HG02678 (cell line): ENCODE results near the gene SSH2.

Experiments used
- ATAC-seq: cut with Tn5 transposase; IDR thresholded peaks from one replicate; pipeline ENCODE4 v1.9.1; 2021; ENCODE audit warnings: mild to moderate bottlenecking, moderate library complexity; ENCODE audit not compliant: unreplicated experiment

Gene SSH2

DNA sequence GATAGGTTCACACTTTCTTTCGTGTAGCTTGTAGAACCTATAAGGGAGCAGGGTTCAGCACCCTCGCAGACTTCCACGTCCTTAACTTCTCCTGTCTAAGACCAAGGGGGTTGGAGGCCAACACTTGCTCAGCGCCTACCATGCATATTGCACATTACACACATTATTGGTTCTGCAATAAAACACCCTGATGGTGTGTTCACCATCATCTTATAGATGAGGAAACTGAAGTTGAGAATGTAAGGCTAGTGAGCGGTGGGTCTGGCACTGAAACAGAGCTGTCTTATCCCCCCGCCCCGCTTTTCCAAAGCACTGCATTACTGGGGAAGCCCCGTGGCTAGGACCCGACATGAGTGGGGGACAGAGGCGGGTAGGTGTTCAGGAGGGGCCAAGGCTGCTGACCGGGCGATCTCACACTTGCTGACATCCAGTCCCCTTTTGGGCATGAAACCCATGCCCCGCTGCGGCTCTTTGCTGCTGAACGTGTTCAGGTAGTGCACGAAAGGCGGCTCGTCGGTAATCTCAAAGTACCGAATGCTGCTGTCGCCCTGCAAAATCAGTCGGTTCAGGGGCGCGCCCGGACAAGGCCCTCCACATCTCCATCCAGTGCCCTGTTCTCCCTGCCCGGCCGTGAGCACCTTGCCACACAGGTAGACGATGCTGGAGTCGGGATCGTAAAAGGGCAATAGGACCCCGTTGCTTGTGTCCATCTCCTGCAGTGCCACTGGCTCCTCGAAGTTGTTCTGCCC lies 313.6 kb downstream of the SSH2 start:
- ATAC-seq, result no peak

DNA sequence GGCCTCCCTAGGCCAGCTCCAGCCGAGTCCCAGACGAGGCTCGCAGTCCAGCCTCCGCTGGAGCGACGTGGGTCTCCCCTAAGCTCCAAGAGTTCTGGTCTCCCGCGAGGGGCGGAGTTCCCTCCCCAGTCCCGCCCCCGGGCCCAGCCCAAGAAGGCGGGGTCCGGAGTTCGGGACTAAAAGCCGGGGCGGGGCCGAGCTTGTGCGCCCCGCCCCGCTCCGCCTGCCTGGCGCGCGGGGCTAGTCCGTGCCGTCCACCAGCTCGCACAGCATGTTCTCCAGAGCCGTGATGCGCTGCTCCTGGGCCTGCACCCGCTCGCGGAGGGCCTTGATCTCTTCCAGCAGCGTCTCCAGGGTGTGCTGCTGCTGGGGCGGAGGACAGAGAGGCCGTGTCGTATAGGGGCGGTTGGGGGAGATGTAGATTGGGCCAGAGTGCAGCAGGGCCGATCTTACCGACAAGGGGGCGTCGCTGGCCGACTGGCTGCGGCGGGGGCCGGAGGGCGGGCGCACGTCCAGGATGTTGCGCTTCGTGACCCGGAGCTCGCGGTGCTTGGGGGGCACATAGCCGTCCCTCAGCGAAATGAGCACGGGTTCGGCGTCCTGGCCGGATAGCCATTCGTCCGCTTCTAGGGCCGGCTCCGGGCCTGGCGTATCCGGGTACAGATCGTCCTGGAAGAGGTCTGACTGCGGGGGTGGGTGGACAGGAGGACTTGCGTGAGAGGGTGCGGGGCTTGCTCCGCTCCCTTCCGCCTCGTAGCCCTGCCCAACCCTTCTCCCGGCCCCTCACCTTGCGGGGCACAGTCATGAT lies 314.3 kb downstream of the SSH2 start:
- peak; percentile 62 for ATAC-seq

DNA sequence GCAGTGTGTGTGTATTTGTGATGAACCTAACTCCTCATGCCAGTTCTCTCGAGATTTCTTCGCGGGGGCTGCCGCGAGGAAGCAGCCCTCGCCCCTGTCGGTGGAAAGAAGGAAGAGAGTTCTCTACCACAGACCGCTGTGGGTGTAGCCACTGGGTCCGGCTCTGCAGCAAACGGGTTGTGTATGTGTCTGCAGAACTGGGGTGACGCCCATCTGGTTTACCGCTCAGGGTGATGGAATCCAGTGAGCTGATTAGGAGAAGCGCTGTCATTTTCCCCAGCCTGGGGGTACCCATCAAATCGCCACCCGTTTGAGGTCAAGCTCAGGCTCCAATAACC lies 315.0 kb downstream of the SSH2 start:
- no peak for ATAC-seq

DNA sequence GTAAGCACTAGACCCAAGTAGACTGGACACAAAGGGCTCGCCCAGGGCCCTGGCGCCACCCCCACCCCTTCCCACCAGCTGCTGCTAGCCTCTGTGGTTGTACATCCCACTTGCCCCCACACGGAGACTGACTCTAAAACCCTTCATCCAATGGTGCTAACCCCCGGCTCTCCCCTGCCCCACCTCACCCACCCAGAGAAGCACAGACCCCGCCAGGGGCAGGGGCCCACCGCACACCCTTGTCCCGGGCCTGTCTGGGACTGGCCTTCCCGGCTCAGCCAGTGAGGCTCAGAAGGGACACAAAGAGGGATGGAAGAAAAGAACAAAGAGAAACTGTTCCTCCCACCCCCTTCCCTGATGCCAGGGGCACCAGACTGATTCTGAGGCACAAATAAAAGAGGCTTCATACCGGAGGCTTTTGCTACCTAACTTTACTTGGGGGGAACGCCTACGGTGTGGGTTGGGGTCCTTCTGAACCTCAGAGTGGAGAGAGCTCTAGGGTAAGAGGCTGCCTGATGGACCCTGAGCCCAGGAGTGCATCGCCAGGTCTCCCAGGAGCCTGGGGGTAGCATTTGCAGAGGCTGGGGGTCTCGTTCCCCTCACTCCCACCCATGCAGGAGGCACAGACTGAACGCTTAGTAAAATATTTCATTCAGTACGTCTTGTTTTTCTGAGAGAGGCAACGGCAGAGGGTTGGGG lies 315.5 kb downstream of the SSH2 start:
- no peak for ATAC-seq

DNA sequence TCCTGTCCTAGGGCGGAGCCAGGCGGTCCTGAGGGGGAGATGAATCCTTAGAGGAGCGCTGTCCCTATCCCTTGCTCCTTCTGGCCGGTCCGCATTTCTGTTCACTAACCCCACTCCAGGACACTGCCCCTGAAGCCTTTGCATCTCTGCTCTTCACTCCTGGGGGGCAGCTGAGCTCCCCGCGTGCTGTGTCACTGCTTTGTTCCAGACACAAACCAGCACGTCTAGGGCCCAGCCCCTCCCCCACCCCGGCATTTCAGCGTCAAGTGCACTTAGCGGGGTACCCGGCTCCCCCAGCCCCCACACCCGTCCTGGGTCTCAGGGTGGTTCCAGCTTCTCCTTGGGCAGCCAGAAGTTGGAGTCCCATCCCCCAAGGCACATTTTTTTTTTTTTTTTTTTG lies 316.2 kb downstream of the SSH2 start:
- ATAC-seq, result no peak

DNA sequence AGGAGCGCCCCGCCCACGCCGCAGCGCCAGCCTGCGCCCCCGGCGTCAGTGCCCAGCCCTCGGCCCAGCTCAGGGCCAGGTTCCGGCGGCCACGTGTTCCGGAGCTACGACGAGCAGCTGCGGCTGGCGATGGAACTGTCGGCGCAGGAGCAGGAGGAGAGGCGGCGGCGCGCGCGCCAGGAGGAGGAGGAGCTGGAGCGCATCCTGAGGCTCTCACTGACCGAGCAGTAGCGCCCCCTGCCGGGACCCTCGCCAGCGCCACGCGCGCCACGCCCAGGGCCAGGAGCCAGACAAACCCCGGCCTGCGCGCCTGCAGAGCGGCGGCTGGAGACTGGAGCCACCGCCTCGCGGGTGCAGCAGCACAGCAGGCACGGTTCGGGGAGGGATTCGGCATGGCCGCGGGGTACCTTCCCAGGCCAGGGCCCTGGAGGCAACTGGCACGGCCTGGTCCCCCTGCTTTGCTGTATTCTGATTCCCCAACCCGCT lies 316.6 kb downstream of the SSH2 start:
- no peak for ATAC-seq

DNA sequence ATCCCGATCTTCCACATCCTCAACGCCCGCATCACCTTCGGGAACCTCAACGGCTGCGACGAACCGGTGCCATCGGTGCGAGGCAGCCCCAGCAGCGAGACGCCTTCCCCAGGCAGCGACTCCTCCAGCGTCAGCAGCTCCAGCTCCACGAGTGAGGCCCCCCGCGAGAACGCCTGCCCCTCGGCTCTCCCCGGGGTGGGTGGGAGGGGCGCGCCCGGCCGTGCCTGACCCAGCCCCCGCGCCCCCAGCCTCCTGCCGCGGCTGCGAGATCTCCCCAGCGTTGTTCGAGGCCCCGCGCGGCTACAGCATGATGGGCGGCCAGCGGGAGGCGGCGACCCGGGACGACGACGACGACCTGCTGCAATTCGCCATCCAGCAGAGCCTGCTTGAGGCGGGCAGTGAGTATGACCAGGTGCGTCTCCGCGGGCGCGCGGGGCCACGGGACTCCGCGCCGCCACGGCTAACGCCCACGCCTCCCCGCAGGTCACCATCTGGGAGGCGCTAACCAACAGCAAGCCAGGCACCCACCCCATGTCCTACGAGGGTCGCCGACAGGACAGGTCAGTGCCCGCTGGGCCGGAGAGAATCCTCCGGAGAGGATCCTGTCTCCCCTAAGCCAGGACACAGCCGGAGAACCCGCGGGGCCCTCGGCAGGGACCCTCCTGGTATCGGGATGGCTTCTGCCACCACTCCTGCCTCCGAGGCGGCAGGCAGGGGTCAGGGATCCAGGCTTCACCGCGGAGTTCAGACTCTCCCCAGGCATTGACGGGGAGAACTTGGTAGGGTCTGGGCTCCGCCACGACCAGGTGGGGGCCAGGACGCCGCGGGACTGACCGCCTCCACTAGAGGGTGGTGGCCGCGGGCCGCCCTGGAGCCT lies 317.4 kb downstream of the SSH2 start:
- no peak for ATAC-seq

DNA sequence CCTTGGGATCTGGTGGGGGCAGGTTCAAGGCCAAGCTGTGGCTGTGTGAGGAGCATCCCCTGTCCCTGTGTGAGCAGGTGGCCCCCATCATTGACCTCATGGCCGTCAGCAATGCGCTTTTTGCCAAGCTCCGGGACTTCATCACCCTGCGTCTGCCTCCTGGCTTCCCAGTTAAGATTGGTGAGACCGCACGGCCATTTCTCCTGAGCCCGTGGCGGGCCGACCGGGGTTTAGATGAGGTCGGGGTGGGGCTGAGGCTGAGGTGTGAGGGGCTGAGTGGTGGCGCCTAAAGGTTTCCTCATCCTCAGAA lies 318.0 kb downstream of the SSH2 start:
- ATAC-seq, result no peak

DNA sequence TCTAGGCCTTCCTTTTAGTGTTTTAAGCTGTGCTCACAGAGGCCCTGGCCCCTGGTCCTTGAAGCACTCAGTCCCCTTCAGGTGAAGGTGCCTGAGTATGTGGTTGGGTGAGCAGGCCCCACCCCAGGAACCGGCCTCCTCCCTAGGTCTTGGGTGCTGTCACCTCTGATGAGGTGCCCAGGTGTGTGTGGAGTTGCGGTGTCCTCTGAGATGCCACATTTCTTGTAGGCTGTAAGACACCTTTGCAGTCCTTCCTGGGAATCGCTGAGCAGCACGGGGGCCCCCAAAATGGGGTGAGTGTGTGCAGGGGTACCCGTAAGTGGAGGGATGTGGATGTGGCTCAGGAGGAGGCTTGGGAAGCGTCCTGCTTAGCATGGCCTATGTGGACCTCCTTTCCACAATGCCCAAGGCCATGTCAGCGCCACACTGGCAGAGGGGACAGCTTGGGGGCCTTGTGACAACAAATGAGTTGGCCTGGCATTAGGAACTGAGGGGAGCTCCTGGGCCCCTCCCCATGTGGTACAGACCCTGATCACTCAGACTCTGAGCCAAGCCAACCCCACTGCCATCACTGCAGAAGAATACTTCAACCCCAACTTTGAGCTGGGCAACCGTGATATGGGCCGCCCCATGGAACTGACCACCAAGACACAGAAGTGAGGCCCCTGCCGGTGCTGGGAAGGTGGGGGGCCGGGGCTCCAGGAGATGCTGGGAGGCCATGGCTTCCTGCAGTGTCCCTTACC lies 318.5 kb downstream of the SSH2 start:
- ATAC-seq, result no peak

DNA sequence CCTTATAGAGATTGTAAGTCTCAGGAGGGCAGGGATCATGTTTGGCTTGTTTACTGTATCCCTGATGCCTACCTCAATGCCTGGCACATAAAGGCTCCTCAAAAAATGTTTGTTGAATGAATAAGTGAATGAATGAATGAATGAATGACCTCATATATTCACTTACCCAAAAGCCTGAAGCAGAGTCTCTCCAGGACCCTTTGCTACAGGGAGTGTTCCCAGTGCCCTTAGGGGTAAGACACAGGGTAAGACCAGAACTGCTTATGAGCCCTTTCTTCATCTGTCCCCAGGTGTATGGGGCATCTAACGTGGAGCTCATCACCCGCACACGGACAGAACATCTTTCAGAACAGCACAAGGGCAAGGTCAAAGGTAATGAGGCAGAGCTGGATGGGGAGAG lies 319.6 kb downstream of the SSH2 start:
- no peak for ATAC-seq

DNA sequence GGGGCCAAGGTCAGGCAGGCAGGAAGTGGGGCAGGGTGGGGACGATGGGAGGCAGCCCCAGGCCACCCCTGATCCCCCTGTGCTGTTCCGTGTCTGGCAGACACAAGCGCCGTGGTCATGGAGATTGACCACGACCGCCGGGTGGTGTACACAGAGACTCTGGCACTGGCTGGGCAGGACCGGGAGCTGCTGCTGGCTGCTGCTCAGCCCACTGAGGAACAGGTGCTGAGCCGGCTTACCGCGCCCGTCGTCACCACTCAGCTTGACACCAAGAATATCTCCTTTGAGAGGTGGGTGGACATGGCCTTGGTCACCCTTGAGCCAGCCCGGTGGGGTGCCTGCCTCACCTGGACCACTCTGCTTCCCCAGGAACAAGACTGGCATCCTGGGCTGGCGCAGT lies 321.0 kb downstream of the SSH2 start:
- ATAC-seq, result no peak

DNA sequence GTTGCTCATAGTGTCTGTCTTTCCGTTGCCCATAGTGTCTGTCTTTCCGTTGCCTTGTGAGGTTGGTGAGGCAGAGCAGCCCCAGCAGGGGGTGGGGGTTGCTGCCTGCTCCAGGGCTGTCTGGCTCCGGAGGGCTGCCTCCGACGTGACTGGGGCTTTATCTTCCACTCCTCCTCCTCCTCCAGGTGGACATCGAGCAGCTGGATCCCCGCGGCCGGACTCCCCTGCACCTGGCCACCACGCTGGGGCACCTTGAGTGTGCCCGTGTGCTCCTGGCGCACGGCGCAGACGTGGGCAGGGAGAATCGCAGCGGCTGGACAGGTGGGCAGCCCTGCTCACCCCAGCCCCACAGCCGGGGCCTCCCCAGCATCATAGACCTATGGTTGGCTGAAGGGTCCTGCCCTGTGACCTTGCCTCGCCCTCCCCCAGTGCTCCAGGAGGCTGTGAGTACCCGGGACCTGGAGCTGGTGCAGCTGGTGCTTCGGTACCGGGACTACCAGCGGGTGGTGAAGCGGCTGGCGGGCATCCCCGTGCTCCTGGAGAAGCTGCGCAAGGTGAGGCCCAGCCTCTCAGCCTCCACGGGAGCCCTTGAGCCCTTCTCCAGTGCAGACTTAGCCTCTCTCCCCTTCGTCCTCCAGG lies 322.4 kb downstream of the SSH2 start:
- no peak for ATAC-seq

DNA sequence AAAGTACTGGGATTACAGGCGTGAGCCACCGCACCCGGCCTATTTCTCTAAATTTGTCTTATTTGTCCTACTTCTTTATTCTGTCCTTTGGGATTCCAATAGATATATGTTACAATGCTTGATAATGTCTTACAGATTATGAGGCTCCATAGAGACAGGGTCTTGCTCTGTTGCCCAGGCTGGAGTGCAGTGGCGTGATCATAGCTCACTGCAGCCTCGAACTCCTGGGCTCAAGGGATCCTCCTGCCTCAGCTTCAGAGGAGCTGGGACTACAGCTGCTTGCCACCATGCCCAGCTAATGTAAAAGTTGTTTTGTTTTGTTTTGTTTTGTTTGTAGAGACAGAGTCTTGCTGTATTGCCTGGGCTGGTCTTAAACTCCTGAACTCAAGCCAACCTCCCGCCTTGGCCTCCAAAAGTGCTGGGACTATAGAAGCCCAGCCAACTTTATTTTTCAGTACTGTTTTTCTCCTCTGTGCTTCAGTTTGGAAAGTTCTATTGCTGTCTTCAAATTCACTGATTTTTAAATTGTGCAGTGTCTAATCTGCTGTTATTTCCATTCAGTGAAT lies 326.8 kb downstream of the SSH2 start:
- ATAC-seq, result no peak

DNA sequence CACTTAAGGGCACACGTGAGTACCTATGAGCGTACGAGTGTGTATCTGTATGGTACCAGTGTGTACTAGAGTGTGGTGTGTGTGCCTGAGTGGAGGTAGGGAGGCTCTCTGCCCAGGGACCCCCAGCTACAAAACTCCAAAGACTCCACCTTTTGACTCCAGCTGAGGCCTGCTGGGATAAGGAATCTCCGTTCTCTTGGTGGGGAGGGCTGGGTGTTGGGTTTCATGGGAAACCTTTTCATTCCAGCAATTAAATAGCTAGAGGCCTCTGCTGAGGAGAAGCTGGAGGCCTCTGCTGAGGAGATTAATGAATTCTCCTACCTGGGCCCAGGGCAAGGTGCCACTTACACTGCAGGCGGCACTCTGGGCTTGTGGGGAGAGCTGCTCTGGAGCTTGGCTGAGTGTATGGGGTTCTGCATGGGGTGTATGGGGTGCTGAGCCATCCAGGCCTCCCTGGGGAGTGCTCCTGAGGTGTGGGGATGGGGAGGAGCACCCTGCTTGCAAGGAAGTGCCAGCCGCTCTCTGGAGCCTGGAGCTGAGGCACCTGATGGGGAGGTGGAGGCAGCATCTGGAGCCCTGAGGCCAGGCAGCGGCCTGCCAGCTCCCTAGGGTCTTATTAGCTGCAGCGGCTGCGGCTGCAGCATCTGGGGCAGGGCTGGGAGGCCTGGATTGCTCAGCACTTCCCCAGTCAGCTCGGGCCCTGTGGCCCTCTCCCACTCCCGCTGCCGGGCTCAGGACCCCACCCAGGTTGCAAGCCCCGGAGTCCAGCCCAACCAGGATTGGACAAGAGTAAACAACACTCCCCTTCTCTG lies 332.5 kb downstream of the SSH2 start:
- no peak for ATAC-seq

DNA sequence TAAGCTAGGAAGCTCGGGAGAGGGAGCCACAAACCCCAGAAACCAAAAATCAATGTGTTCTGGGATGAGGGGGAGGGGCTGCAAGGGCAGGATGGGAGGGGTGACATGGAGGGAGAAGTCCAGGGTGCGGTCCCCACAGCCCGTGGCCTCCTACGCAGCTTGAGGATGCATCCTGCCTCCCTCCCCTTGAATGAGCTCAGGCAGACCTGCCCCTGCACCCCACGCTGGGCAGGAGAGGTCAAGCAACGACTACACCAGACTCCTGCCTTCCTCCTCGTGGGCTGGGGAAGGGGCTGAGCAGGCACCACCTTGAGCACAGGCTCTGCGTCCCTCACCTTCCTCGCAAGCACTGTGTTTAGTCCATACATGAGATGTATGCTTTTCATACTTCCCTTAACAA lies 333.2 kb downstream of the SSH2 start:
- ATAC-seq, result no peak

DNA sequence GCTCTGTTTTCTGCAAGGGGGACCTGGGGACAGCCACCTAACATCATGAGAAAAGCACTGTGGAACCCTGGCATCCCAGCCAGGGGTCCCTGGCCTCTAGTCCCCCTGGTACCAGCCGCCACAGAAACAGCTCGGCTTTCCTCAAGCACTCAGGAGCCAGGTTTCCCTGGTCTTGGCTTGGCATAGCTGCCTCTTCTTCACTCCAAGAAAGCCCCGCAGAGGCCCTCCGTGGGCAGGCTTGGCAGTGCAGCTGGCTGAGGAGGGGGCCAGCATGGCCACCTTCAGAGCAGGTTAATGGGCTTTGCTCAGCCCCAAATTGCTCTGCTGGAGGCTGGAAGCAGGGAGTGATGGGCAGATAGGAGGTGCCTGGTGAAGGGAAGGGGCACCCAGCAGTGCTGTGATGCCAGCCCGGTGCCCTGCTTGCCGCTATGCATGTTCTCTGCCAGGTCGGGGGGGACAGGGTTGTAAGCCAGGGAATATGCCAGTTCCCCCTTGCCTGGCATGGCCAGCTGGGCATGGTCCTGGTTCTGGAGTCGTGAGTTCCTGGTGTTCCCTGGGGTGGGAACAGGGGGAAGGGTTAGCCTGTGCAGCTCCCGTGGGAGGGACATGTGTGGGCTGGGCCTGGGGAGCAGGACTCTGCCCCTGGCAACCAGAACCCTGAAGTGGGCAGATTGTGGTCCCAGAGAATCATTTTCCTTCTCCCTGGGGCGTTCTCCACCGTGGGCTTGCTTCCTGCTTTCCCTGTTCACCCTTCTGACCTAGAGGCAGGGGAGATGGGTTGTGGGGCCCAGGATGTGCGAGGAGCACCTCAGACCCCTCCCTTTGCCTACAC lies 333.9 kb downstream of the SSH2 start:
- no peak for ATAC-seq

DNA sequence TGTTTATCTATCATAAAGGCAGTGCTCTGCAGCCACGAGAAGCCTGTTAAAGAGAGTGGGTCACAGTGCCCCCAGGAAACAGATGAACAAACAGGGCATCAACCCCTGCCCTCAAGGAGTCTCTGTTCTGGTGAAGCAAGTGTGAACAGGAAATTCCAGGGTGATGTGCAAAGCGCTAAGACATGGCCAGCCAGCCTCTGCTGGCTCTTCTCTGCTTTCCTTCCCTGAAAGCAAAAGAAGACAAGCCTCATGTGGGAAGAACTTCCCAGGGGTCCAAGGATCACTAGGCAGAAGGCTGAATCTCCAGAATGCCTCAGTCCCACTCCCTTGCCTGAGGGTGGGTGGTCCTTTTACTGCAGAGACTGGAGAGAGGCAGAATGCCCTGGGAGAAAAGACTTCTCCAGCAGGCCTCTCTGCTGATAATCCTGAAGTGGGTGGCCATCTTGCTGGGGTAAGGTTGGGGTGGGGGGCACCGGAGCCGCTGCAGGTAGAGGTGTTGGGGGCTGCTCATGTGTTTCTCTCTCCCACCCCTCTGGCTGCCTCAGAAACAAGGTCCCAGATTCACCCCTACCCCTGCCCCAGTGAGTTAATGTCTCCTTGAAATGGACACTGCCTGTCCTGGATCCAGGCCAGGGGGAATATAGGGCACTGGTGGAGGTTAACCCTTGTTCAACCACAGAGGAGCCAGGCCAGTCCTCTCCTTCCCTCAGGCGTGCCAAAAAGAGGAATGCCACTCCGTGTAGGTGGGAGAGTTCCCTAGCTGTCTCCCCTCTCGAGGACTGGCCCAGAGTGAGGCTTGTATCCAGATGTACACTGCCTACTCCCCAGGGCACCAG lies 334.7 kb downstream of the SSH2 start:
- no peak for ATAC-seq
